Activated T-cell treated with anti-CD3 and anti-CD28 coated beads, Interleukin-2, amount 50 U/mL, for 24 hours (primary cell): ENCODE data around the gene CCDC87.
"Not testable (repeated sequence)": the region's sequence is repeated elsewhere in the genome, so short reads cannot be mapped to it uniquely, and the experiment has no call there.

Source experiments
- DNase-seq: peaks from one replicate; pipeline ENCODE4 v3.0.0-alpha.2; 2020
- H3K27ac Mint-ChIP-seq: 2 replicates; pipeline ENCODE4 v1.8.0; 2020; ENCODE audit warnings: mild to moderate bottlenecking, mixed read lengths
- H3K27me3 Mint-ChIP-seq: 2 replicates; pipeline ENCODE4 v1.8.0; 2020; ENCODE audit warnings: mixed read lengths
- H3K36me3 Mint-ChIP-seq: 2 replicates; pipeline ENCODE4 v1.8.0; 2020; ENCODE audit warnings: low read depth, mixed read lengths
- H3K4me1 Mint-ChIP-seq: 2 replicates; pipeline ENCODE4 v1.8.0; 2020; ENCODE audit warnings: low read depth, mixed read lengths
- H3K4me3 Mint-ChIP-seq: 2 replicates; pipeline ENCODE4 v1.8.0; 2020; ENCODE audit warnings: mild to moderate bottlenecking, moderate library complexity, mixed read lengths
- H3K9me3 Mint-ChIP-seq: 2 replicates; pipeline ENCODE4 v1.8.0; 2020; ENCODE audit warnings: mixed read lengths

CCDC87 gene

DNA sequence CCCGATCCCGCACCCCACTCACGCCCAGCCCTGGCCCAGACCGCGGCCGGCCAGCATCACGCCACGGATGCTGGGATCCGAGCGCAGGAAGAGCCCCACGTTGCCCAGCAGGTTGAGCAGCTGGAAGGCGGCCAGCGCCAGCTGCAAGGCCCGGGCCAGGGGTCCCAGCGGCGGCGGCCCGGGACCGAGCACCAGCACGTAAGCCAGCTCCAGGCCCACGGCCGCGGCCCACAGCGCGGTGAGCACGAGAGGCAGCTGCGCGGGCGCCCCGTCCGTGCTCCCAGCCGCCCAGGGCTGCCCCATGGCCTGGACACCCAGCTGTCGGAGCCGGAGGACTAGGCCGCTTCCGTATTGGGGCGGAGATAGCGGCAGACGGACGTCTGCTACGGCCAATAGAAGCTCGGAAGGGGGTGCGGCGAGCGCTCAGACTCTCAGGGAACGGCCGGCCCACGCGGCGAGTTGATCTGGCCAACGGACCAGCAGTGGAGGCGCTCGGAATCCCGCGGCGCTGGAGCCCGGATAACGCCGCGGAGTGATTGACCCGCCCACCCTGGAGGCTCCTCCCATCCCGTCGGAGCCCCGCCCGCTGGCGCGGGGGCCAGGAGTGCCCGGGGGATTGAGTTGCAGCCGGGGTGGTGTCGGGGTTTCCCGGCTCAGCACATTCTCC lies 47.0 kb downstream of the CCDC87 start, which contains the start of gene ZDHHC24:
Gene ZDHHC24, minus strand, starts transcription at position 348 of the 667 bp plus-strand sequence. Its CDS starts 45 bp downstream, at position 303.
- Mint-ChIP-seq H3K4me3 (peak within 1 kb of the TSS; percentile 86), H3K36me3 (peaks cover 29% of the 10 kb centered on the region), H3K9me3 (no peaks in the 10 kb centered on the region), H3K27me3 (no peaks in the 10 kb centered on the region), H3K4me1 (peaks cover 30% of the 10 kb centered on the region), H3K27ac (peak within 1 kb of the TSS; percentile 88)
- peak; percentile 94 for DNase-seq

GRCh38 chr11:66544952-66545351 lies 47.9 kb downstream of the CCDC87 start:
- H3K9me3 Mint-ChIP-seq, DNase-seq, H3K27me3 Mint-ChIP-seq: not testable (repeated sequence)
- H3K36me3 Mint-ChIP-seq: peaks cover 34% of the 10 kb centered on the region
- peak overlapping the region; percentile 88 for H3K27ac Mint-ChIP-seq
- peaks cover 30% of the 10 kb centered on the region for H3K4me1 Mint-ChIP-seq
- H3K4me3 Mint-ChIP-seq: peak overlapping the region; percentile 86

DNA sequence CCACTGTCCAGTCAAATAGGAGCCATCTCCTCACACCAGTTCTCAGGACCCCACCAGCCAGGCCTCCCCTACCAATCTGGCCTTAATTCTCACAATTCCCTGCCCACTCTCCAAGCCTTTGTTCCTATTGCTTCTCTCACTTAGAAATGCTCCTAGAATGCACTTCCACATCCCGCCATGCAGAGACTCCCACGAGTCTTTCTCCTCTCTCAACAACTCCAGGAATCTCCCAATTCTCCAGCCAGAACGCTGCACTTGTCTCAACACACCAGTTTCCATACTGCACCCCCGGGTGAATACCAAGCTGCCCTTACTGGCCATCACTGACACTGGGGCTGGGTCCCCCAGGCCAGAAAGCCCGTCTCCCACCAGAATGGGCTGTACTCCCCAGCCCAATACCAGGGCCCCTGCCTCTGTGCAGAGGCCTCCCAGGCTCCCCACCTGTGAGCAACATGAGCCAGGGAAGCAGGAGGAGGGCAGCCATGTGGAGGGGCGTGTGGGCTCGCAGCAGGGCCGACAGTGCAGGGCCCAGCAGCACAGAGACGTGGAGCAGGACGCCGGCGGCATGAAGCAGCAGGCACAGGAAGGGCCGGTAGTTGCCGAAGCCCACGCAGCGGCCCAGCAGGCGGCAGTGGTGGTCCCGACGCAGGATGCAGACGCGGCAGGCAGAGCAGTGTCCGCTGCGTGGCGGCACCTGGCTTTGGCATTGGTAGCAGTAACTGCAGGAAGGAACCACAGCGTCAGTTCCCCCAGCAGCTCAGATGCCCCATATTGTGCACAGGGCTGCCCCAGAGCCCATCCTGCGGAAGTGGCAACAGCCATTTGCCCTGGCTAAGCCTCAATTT lies 49.4 kb downstream of the CCDC87 start:
- H3K9me3 Mint-ChIP-seq: no peaks in the 10 kb centered on the region
- no peaks in the 10 kb centered on the region for H3K27me3 Mint-ChIP-seq
- peak overlapping the region; percentile 70 for H3K4me3 Mint-ChIP-seq
- H3K36me3 Mint-ChIP-seq: peaks cover 41% of the 10 kb centered on the region
- peaks cover 30% of the 10 kb centered on the region for H3K4me1 Mint-ChIP-seq
- H3K27ac Mint-ChIP-seq: peak overlapping the region; percentile 56
- peak; percentile 66 for DNase-seq

DNA sequence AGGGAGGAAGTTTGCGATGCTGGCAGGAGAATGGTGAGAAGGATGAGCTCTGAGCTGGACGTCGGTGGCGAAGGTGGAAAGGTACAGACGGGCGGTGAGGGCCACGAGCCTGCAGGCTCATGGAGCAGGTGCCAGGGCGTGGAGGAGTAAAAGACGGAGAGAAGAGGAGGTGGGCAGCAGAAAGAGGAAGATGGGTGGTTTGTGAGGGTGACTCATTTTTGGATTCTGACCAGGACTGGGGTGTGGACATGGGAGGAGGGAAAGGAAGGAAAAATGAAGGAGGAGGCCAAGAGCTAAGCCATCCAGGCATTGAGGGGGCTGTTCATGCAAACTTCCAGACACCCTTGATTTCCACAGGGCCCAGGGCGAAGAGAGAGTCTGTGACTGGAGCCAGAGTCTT lies 50.5 kb downstream of the CCDC87 start:
- Mint-ChIP-seq H3K4me3 (no peak overlapping the region), H3K9me3 (no peaks in the 10 kb centered on the region), H3K27me3 (no peaks in the 10 kb centered on the region), H3K27ac (peak overlapping the region; percentile 56), H3K36me3 (peaks cover 45% of the 10 kb centered on the region), H3K4me1 (peaks cover 30% of the 10 kb centered on the region)
- no peak for DNase-seq

DNA sequence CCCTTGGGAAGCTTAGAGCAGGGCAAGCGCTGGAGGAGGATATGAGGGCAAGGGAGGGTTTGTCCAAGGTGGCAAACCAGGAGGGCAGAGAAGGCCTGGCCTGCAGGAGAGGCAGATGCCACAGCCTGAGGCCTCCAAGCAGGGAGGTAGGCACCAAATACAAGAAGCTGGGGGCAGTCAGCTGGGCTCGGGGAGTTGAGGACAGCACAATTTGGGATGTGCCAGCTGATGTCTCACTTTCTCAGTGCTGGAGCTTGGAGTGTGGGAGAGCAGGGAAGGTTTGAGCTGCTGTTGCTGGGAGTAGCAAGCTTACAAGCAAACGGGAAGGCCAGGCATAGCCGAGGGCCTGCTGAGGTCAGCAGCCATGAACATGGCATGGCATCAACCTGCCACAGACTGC lies 51.0 kb downstream of the CCDC87 start:
- Mint-ChIP-seq H3K9me3 (no peaks in the 10 kb centered on the region), H3K27ac (peak overlapping the region; percentile 9), H3K27me3 (no peaks in the 10 kb centered on the region), H3K4me1 (peaks cover 30% of the 10 kb centered on the region), H3K36me3 (peaks cover 50% of the 10 kb centered on the region), H3K4me3 (no peak overlapping the region)
- no peak for DNase-seq

DNA sequence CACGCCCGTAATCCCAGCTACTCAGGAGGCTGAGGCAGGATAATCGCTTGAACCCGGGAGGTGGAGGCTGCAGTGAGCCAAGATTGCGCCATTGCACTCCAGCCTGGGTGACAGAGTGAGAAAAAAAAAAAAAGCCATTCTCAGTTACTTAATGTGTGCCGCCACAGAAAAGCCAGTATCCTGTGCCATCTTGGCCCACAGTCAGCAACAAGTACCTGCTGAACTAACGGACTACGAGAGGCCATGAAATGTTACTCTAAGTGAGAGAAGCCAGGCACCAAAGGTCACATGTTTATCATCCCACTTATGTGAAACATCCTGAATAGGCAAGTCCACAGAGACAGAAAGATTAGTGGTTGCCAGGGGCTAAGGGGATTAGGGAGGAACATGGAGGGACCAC lies 52.3 kb downstream of the CCDC87 start:
- H3K27me3 Mint-ChIP-seq, H3K9me3 Mint-ChIP-seq, DNase-seq, H3K27ac Mint-ChIP-seq, H3K4me3 Mint-ChIP-seq: not testable (repeated sequence)
- Mint-ChIP-seq H3K4me1 (peaks cover 24% of the 10 kb centered on the region), H3K36me3 (peaks cover 62% of the 10 kb centered on the region)
